Left ventricle myocardium superior (tissue), 1 donor: ENCODE results near the gene PAIP1. TPM values are rescaled to one million over a fixed set of nuclear protein-coding genes. Genes with fewer than 3 reads are reported as not detected.
"Not testable (repeated sequence)": the region's sequence is repeated elsewhere in the genome, so short reads cannot be mapped to it uniquely, and the experiment has no call there.

Experiments used
- ATAC-seq: fragments of 200-7000 bp; cut with Tn5 transposase; one replicate; pipeline ENCODE4 v1.9.1; 2020; ENCODE audit warnings: mild to moderate bottlenecking, moderate library complexity
- DNase-seq: peaks from one replicate; pipeline ENCODE4 v3.0.0-alpha.2; 2020
- intact Hi-C: fragments of 100-400 bp; cut with micrococcal nuclease; formaldehyde crosslinking; loops from one replicate; pipeline ENCODE4 v1.11.0; 2022
- long read RNA-seq: library from polyadenylated mRNA; unstranded; transcript quantifications from one replicate; pipeline ENCODE4 v2.0.0, GENCODE V29; 2021
- total RNA-seq: library from RNA; stranded (reverse); fragmentation: NEBNext Ultra II Directional; extraction: Animal tissue kit (Norgen Biotek cat#: 25700); gene quantifications from one replicate; pipeline ENCODE4 v1.2.1, GENCODE V29; 2021
- donor health status: DM: no; HTN: yes; CAD: no; lungs with severe emphysema.

Gene PAIP1, protein sequence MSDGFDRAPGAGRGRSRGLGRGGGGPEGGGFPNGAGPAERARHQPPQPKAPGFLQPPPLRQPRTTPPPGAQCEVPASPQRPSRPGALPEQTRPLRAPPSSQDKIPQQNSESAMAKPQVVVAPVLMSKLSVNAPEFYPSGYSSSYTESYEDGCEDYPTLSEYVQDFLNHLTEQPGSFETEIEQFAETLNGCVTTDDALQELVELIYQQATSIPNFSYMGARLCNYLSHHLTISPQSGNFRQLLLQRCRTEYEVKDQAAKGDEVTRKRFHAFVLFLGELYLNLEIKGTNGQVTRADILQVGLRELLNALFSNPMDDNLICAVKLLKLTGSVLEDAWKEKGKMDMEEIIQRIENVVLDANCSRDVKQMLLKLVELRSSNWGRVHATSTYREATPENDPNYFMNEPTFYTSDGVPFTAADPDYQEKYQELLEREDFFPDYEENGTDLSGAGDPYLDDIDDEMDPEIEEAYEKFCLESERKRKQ
- 124 TPM for total RNA-seq
- long read RNA-seq, transcript PAIP1-201 (11 exons, 2,782 nt): major isoform, 202 of 309 reads
- long read RNA-seq, transcript PAIP1-203 (11 exons, 1,734 nt): minor isoform, 80 of 309 reads
- long read RNA-seq, partial matches to known transcripts: 9 of 309 reads
- long read RNA-seq, other reads (novel, unspliced or antisense): 18 of 309 reads

DNA sequence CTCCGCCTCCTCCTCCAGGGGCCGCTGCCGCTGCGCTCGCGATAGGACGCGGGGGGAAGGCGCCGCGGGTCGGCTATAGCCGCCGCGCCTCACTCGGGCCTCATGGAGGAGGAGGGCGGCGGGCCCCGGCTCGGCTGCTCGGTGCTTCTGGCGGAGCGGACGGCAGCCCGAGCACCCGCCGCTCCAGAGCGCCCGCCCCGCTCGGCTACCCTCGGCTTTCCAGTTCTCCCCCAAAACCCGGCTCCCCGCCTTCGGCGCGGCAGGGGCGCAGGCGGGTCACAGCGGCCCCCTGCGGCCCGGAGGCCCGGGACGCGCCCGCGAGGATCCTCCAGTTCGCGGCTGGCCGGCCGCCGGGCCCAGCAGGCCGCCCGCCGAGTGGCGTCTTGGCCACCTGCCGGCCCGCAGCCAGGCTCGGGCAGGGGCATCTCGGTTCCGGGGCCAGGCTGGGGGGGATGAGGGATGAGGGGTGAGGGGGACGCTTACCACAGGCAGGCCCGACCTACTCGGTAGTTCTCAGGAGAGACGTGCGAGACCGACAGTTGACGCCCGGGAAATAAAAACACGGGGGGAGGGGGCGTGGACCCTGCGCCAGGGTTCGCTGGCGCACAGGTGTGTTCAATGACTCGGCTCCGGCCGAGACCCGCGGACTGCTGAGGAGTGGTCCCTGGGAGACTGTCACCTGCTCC, at the start of gene PAIP1:
PAIP1 (minus strand) TSS at position 221 of the 686 bp plus-strand sequence. CDS start 231 bp downstream, outside the sequence.
- ATAC-seq (peak; percentile 92), DNase-seq (peak; percentile 90)
- intact Hi-C loops: no loop called here

DNA sequence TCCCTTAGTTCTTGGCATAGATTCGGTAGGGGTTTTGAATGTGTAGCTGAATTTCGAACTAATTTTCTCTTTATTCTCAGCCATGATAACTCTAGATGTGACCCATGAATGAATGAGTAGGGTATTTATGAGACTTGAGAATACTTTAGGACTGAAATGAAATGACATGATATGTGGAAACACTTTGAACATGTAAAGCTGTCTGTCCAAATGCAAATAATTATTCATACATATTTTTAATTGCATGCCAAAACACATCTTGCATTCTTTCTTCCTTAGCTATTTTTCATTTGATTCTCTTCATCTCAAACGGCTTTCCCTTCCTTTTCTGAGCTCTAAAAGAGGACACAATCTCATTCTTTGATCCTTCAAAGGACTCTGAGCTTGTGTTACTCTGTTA, 49.5 kb upstream of the PAIP1 start:
- intact Hi-C loops: no loop called here
- ATAC-seq (no peak), DNase-seq (no peak)

DNA sequence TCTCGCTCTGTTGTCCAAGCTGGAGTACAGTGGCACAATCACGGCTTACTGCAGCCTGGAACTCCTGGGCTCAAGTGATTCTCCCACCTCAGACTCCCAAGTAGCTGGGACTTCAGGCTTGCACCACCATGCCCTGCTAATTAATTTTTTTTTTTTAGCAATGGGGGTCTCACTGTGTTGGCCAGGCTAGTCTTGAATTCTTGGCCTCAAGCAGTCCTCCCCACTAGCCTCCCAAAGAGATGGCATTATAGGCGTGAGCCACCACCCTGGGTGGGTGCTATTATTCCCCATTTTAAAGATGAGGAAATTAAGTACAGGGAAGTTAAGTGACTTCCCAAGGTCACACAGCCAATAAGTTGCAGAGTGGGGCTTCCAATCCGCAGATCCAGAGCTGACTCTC, 47.8 kb upstream of the PAIP1 start:
- DNase-seq (no peak), ATAC-seq (no peak)
- intact Hi-C loops: no loop called here

DNA sequence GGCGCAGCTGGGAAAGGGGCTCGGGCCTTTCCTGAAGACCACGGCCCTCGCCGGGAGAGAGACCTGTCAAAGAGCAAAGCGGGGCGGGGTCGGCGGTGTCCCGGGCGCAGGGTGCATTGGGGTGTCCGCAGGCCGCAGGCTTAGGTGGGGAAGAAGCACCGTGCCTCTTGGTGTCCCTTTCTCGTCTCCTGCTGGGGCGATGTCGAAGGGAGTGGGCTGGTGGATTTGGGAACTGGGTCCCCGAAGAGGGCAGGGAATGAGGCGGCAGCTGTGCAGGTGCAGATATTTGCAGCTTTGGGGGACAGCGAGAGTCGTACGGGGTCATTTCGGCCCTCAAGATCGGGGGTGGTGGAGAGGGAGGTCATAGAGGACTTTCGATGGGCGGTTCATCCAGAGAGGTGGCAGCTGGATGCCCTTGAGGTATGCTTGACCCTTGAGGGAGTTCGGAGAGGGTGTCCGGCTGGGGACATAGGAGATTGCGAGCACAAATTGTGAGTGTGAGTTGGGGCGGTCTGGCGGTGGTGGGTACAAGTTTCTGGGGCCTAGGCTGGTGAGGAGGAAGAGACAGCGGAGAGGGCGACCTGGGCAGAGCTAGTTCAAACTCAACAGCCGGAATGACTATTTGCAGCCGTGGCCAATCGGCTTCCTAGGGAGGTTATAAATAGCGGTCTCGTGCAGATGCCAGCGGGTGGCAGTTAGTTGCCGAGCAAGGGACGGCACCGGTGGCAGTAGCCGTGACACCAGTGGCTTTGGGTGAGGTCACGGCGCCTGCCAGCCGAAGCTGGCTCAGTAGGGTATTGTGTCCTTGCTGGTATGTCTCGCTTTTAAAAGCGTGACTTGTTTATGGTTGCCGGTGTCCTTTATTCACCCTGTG, 46.7 kb upstream of the PAIP1 start:
- intact Hi-C loops: no loop called here
- DNase-seq (peak; percentile 89), ATAC-seq (peak; percentile 84)

DNA sequence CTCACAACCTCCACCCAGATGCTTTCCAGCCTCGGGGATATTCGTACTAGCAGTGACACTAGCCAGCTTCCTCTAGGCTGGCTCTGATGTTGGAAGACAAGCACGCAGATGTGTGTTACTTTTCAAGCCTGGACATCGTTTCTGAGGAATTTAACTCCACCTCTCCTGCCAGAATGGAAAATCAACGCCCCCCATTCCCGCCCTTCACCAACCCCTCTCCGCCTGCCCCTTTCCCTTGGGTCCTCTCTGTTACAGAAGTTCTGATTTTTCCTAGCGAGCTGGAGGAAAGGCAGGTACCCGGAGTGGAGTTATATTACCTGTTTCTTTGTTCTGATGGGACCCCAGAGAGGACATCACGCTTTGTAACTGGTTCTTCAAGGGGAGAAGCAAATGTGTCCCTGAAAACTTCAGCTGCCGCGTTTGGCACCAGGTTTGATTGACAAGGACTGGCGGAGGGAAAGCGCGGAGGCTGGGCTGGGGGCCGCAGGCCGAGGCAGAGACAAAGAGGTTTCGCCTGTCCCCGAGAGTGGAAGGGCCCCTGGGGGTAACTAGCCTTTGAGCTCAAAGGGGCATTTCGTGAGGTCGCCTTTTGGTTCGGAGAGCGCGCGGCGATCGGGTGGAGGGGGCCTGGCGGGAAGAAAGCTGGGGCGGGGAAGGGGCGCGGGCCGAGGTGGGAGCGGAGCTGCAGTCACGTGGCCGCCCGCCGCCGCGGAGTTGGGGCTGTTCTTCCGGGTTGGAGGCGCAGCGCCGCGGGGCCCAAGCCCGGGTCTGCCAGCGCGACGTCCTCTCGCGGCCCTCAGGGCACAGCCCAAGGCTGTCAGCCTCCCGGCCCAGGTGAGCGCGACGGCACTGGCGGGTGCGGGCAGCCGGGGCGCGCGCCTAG, 45.8 kb upstream of the PAIP1 start, which contains the start of gene NNT:
NNT (plus strand) TSS at position 720 of the 883 bp plus-strand sequence. CDS start 6,016 bp downstream, outside the sequence.
- intact Hi-C loops: no loop called here
- ATAC-seq: peak; percentile 83
- peak; percentile 90 for DNase-seq

DNA sequence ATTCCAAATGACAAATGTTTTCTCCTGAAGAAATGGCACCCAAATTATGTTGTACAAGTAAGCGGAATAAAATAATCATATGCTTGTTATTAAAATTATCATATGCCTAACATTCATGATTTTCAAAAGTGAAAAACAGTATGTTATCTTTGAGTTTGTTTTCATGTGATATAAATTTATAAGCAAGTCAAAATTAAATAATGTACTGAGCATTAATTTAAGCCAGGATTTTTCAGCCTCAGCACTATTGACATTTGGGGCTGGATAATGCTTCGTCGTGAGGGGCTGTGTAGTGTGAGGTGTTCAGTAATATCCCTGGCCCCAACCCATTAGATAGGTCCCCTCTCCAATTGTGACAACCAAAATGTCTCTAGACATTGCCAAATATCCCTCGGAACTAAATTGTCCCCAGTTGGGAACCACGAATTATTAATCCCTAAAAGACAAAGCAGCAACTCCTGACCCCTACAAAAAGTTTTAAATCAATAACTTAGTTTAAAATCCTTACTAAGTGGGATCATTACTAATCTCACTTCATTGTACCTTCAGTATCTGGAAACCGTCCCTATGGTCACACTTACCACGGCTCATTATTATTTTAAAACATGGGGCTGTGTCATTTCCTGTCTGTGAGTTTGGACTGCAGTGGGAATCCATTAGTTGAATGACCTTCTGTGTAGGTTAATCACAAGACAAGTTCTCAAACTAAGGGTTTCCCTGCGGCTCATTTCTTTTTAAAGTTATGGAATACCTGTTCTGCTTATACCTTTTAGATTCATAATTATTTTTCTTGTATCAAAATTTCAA, 44.8 kb upstream of the PAIP1 start:
- ATAC-seq (peak; percentile 31), DNase-seq (no peak)
- intact Hi-C loops: no loop called here

DNA sequence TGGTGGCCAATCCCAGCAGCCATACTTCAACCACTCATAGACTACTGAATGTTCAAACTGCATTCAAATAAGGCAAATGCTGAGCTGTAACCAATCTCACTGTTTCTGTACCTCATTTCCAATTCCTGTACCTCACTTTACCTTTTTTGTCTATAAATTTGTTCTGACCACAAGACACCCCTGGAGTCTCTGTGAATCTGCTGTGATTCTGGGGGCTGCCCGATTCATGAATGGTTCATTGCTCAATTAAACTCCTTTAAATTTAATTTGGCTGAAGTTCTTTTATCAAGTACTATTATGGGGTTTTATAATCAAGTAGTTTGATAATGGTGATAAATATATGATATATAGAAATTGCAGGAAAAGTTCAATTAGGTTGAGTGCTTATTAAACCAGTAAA, 42.0 kb upstream of the PAIP1 start:
- DNase-seq, intact Hi-C loops, ATAC-seq: not testable (repeated sequence)

DNA sequence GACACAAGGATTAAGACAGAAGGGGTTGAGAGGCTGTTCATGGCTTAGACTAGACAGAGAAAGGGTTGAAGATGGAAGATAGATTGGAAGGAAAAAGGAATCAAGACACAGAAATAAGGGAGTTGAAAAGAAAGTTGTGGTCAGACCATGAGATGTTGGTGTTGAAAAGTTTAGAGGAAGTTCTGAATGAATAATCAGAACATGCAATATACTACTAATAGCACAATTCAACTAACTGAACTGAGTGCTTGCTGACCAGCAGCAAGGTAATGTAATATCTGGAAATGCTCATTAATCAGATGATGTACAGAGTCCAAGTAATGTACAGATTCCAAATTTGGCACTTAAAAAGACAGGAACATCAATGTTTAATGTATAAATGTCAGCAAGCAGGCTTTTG, 35.5 kb upstream of the PAIP1 start:
- DNase-seq (no peak), ATAC-seq (no peak)
- intact Hi-C loops: no loop called here

DNA sequence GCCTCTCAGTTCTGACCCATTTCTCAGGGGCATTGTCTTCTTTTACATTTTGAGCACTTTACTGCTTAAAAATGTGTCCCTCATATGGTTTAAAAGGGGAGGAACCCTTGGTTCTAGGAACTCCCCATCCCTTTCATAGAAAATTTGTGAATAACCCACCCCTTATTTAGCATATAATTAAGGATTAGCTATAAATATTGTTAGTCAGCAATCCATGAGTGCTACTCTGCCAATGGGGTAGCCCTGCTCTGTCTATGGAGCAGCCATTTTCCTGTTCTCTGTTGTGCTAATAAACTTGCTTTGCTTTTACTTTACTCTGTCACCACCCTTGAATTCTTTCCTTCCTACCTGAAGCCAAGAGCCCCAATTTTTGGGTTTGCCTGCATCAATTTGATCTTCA, 33.8 kb upstream of the PAIP1 start:
- intact Hi-C loops: no loop called here
- ATAC-seq: no peak
- no peak for DNase-seq

DNA sequence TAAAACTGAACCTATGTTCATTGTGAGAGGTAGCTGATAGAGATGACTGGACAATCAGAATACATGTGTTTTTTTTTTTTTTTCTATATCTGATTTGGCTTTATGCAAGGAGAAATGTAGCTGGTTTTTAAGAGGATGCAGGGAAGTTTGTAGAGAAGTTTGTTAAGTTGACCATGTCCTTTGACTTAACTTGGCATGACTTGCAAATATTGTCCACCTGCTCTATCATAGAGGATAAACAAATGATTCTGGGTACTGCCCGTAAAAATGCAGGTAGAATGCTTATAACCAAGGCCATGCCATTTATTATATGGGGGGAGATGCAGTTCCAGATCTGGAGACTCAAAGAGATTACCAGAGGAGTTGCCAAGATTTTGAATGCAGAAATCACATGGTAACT, 32.4 kb upstream of the PAIP1 start:
- DNase-seq: no peak
- intact Hi-C loops: no loop called here
- ATAC-seq: no peak

DNA sequence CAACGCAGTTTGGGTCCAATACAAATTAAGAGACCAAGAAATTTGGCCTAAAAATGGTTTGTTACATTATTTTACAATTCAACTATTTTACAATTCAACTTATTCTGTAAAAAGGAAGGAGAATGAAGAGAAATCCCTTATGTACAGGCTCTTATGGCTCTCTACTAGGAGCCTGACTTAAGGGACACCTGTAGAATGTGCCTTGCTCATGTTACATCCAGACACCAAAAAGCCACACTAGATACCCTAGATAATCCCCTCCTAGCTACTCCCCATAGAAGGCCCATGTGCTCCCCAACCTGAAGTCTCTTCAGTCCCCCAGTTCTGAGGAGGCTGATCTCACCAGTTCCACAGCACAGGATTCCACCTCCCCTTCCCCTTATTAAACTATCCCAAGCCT, 32.0 kb upstream of the PAIP1 start:
- DNase-seq (no peak), ATAC-seq (no peak)
- intact Hi-C loops: no loop called here

DNA sequence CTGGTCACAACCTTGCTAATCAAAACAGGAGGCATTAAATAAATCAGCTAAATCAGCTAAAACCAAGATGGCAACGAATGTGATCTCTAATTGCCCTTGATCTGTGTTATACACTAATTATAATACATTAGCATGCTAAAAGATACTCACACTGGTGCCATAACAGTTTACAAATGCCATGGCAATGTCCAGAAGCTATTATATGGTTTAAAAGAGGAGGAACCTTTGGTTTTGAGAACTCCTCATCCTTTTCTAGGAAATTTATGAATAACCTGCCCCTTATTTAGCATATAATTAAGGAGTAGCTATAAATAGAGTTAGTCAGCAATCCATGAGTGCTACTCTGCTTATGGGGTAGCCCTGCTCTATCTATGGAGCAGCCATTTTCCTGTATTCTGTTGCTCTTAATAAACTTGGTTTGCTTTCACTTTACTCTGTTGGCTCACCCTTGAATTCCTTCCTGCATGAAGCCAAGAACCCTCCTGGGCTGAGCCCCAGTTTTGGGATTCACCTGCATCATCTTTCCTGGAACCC, 27.4 kb upstream of the PAIP1 start:
- ATAC-seq (no peak), DNase-seq (no peak)
- intact Hi-C loops: no loop called here

DNA sequence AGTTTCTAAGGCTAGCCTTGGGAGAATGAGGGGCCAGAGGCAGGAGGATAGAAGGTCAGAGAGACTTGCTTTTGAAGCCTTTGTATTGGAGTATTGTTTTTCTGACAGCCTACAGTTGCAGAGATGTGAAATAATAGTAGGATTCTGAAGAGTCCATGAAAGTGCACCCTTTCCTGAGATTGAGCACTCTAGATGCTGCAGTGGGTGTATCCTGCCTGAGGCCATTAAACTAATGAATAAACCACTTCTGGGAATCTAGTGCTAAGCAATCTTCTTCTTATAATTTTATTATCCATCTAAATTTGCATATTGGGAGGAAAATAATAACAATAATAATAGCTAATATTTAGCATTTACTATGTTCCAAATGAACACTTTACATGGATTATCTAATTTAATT, 26.8 kb upstream of the PAIP1 start:
- ATAC-seq: no peak
- intact Hi-C loops: no loop called here
- no peak for DNase-seq

DNA sequence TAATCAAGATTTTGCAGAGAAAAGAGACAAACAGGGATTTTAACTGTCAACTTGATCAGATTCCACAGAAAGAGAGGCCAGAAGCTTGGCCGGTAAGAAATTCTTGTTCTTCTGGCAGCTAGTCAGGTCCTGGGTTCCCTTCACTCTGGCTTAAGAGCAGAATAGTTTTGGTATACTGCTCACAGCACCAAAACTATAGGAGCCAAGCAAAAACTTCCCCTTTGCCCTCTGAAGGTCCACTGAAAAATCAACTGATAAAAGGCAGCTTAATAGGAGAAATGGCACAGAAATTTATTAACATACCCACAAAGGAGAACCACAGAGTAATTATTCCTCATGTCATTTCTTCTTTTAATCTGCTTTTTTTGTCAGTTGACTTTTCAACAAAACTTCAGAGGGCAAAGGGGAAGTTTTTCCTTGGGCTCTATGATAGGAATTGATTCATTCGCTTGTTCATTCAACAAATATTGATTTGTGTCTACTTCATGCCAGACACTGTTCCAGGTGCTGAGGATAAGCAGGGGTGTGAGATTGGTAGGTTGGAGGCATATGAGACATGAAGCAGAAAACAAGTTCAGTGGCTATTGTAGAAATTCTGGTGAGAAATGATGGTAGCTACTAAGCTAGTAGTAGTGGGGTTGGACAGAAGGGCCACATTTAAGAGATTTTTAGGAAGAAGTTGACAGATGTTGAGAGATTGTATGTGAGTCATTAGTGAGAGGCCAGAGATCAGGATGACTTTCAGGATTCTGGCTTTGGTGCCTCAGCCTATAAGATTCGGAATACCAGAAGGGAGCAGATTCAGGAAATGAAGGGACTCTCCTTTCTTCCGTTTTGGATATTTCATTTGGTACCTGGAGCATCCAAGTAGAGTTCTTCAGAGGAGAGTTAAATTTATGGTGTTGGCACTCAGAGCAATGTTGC, 25.5 kb upstream of the PAIP1 start:
- ATAC-seq: no peak
- intact Hi-C loops: no loop called here
- DNase-seq: no peak

DNA sequence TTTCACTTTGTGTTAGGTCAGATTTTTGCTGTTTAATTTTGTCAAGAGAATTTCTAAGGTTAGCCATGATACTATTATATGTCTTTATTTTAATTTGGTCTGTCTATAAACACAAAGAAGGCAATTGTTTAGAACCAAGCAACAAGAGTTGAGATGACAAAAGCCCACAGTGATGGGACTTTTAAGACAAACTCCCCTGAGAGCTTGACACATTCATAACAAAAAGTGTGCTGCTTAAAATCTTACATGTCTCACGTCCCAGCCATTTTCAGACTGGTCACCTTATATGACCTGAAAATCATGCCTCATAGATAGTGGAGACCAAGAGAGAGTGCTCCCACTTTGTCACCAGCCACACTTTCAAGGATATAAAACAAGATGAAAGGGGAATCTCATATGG, 24.5 kb upstream of the PAIP1 start:
- intact Hi-C loops: no loop called here
- no peak for ATAC-seq

More for the DNA sequence above, 24.5 kb upstream of the PAIP1 start:
- DNase-seq: no peak
